CD4-positive, alpha-beta T cell treated with Interleukin-2 at 100 ng/mL for 4 hours (primary cell): ENCODE results near the gene HLA-G.
"Not testable (repeated sequence)": the region's sequence is repeated elsewhere in the genome, so short reads cannot be mapped to it uniquely, and the experiment has no call there.

Experiments
- DNase-seq: peaks from one replicate; pipeline ENCODE4 v3.0.0-alpha.2; 2020; ENCODE audit warnings: low spot score

HLA-G gene

DNA sequence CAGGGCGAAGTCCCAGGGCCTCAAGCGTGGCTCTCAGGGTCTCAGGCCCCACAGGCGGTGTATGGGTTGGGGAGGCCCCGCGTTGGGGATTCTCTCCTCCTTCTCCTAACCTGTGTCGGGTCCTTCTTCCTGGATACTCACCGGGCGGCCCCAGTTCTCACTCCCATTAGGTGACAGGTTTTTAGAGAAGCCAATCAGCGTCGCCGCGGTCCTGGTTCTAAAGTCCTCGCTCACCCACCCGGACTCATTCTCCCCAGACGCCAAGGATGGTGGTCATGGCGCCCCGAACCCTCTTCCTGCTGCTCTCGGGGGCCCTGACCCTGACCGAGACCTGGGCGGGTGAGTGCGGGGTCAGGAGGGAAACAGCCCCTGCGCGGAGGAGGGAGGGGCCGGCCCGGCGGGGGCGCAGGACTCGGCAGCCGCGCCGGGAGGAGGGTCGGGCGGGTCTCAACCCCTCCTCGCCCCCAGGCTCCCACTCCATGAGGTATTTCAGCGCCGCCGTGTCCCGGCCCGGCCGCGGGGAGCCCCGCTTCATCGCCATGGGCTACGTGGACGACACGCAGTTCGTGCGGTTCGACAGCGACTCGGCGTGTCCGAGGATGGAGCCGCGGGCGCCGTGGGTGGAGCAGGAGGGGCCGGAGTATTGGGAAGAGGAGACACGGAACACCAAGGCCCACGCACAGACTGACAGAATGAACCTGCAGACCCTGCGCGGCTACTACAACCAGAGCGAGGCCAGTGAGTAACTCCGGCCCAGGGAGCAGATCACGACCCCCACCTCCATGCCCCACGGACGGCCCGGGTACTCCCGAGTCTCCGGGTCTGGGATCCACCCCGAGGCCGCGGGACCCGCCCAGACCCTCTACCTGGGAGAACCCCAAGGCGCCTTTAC, at the start of gene HLA-G:
TSS of gene HLA-G (plus strand) at position 247 of the 892 bp plus-strand sequence. CDS start at position 267, 20 bp downstream.
- DNase-seq = no peak

DNA sequence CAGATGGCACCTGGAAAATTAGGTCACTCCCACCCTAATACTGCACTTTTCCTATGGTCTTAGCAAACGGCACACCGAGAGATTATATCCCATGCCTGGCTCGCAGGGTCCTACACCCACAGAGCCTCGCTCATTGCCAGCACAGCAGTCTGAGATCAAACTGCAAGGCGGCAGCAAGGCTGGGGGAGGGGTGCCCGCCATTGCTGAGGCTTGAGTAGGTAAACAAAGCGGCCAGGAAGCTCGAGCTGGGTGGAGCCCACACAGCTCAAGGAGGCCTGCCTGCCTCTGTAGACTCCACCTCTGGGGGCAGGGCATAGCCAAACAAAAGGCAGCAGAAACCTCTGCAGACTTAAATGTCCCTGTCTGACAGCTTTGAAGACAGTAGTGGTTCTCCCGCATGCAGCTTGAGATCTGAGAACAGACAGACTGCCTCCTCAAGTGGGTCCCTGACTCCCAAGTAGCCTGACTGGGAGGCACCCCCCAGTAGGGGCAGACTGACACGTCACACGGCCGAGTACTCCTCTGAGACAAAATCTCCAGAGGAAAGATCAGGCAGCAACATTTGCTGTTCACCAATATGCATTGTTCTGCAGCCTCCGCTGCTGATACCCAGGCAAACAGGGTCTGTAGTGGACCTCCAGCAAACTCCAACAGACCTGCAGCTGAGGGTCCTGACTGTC, 47.5 kb upstream of the HLA-G start:
- not testable (repeated sequence) for DNase-seq

DNA sequence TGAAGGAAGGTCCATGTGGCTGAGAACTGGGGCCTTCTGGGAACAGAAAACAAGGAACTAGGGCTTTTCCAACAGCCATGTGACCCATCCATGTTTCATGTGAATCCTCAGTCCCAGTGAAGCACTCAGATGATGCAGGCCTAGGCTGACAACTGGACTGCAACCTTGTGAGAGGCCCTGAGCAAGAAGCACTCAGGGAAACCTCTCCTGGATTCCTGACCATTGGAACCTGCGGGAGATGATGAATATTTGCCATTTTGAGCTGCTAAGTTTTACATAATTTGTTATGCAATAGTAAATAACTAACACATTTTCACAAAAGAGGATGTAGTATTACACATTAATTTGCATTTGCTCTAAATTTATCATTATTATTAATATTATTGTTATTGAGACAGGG, 38.4 kb upstream of the HLA-G start:
- DNase-seq = no peak

DNA sequence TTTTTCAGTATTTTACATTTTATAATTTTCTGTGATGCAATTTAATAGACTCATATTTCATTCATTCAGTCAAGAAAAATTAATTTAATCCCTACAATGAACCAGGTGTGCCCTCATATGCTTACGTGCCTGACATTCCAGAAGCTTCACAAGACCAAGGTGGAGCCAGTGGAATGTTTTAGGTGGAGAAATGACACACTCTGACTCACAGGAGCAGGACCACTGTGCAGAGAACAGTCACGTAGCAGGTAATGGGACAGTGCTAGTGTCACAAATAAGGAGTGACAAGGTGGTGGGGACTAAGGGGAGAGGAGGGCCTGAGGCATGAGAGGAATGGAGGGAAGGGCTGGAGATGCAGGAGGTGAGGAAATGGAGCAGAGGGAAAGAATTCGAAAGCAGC, 37.0 kb upstream of the HLA-G start:
- DNase-seq = no peak

DNA sequence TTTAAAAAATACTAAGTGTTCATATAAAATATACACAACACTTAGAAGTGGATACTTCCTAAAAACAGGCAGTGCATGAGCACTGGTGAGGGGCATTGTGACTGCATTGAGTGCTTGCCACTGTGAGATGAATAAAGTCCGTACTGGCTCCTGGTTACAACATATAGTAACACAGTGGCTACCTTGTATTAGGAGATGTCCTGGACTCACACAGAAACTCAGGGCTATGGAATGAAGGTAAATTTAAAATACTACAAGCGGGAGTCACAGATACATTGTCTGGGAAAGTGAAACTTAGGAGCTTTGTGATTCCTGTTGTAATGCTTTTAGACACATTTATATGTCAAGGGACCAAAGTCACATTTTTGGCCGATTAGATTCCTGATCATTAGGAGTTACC, 36.5 kb upstream of the HLA-G start:
- no peak for DNase-seq

DNA sequence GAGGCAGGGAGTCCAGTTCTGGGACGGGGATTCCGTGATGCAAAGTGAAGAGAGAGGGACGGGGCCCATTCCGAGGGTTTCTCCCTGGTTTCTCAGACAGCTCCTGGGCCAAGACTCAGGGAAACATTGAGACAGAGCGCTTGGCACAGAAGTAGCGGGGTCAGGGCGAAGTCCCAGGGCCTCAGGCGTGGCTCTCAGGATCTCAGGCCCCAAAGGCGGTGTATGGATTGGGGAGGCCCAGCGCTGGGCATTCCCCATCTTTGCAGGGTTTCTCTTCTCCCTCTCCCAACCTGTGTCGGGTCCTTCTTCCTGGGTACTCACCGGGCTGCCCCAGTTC, 35.9 kb upstream of the HLA-G start:
- DNase-seq = no peak

DNA sequence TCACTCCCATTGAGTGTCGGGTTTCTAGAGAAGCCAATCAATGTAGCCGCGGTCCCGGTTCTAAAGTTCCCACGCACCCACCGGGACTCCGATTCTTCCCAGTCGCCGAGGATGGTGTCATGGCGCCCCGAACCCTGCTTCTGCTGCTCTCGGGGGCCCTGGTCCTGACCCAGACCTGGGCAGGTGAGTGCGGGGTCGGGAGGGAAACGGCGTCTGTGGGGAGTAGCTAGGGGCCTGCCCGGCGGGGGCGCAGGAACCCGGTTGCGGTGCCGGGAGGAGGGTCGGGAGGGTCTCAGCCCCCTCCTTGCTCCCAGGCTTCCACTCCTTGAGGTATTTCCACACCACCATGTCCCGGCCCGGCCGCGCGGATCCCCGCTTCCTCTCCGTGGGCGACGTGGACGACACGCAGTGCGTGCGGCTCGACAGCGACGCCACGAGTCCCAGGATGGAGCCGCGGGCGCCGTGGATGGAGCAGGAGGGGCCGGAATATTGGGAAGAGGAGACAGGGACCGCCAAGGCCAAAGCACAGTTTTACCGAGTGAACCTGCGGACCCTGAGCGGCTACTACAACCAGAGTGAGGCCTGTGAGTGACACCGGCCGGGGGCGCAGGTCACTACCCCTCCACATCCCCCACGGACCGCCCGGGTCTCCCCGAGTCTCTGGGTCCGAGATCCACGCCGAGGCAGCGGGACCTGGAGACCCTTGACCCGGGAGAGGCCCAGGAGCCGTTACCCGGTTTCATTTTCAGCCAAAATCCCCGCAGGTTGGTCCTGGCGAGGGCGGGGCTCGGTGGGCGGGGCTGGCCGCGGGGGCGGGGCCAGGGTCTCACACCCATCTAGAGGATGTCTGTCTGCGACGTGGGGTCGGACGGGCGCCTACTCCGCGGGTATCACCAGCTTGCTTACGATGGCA, 35.2 kb upstream of the HLA-G start:
- peak; percentile 80 for DNase-seq

DNA sequence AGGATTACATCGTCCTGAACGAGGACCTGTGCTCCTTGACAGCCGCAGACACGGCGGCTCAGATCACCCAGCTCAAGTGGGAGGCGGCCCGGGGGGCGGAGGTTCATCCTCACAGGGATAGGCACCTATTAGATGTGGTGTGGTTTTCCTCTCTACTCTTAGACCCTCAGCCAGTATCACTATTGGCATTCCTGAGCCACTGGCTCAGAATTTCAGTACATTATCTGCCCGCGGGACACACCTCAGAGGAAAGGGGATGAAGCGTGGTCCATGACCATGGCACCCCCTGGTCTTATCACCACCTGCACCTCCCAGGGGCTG, 34.6 kb upstream of the HLA-G start:
- DNase-seq = no peak

DNA sequence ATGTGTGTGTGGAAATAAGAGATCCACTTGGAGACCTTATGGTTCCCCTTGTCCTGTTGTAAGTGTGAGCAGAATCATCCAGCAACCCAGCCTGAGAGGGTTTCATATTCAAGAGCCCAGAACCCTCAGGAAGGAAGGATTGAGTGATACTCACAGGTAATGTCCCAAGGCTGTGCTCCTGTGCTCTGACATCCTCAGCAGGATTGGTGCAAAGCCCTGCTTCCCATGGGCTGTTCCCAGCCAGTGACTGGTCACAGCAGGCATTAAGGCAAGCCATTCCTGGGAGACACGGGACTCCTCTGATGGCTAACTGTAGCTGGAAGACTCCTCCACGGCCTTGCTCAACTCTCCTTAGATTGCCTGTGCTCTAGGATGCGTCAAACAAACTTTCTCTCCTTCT, 33.8 kb upstream of the HLA-G start:
- DNase-seq = no peak

DNA sequence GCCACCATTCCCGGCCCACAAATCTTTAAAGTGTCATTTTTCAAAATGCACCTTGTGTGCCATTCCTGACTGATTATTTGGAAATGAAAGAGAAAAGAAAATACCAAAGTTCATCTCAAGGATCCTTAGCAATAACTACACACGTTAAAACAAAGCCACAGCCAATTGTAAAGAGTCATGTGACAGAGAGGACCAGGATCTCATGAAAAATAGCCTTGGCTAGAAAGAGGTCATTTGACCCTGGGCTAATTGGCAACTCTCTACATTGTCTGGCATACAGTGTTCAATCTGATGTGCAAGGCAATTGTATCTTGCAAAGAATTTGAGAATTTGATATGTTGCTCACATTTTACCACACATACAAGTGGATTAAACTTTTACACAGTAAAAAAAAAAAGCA, 31.6 kb upstream of the HLA-G start:
- no peak for DNase-seq

DNA sequence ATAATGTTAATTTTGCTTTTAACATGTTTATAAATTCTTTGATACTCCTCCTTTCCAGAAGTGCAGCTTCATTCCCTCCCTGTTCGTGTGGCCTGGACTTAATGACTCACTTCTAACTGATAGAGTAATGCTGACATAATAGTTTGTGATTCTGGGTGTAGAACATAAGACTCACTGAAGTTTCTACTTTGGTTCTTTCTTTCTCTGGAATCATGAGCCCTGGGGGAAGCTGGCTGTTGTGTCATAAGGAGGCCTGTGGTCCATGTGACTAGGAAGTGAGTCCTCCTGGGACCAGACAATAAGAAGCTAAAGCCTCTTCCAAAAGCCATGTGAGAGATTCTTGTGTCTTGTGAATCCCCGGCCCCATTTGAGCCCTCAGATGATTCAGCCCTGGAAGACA, 30.5 kb upstream of the HLA-G start:
- no peak for DNase-seq

DNA sequence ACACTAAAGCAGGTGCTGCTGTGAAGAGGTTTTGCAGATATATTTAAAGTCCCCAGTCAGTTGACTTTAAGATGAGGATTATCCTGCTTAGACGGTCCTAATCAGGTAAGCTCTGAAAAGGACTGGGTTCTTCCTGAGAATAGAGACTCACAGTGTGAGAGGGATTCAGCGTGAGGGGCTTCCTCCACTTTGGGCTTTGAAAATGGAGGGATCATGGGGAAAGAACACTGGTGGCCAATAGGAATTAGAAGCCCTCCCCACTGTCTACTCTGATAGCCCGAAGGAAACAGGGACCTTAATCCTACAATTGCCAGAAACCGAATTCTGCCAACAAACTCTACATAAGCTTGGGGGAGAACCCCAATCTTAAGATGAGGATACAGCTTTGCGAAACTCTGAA, 29.7 kb upstream of the HLA-G start:
- DNase-seq = no peak

DNA sequence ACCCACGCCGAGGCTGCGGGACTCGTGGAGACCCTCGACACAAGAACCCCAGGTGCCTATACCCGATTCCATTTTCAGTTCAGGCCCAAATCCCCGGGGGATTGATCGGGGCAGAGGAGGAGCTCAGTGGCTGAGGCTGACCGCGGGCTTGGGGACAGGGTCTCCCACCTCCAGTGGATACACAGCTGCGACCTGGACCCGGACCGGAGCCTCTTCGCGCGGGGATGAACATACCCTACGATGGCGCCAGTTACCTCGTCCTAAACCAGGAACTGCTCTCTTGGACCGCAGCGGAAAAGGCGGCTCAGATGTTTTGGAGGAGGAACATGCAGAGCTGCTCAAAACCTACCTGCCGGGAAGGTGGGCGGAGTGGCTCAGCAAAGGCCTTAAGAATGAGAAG, 27.4 kb upstream of the HLA-G start:
- DNase-seq = no peak

DNA sequence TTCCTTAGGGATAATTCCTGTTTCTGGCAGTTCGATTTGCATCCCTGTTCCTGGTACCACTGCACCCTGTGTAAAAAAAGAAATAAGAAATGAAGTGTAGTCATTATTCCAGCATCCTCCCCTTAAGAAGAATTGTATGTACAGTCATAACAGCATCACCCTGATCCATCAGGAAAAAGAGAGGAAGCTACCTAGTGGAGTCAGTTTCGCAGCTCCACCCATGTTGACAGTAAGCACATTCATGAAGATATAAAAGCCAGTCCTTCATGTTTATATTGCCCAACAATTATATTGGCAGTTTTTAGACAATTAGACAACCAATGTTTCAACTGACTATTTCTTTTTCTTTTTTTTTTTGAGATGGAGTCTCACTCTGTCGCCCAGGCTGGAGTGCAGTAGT, 21.2 kb upstream of the HLA-G start:
- no peak for DNase-seq

DNA sequence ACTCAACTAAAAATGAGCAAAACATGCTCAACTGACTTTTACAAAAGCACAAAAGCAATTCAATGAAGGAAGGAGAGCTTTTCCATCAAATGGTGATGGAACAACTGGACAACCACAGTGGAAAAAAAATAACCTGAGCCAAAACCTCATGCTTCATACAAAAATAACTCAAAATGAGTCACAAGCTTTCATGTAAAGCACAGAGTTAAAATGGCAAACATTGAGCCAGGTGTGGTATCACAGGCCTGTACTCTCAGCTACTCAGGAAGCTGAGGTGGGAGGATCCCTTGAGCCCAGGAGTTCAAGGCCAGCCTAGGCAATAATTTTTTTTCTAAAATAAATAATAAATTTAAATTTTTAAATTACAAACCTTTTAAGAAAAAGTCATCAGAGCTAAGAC, 18.4 kb upstream of the HLA-G start:
- no peak for DNase-seq

DNA sequence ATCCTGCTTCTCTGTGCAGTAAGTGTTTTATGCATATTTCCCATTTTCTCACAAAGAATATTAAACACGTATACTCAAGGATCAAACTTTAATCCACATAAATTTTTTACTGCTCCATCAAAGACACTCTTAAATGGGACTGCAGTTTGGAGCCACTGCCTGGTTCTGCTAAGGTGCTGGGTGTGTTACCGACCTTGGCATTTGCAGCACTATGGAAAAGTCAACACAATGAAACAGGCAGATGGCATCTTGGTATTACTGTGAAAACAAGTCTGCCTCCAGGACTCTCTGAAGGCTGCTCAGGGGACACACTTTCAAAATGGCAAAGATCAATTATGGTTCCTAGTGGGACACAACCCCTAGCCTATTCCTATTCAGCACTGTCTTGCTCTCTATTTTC, 17.3 kb upstream of the HLA-G start:
- DNase-seq = no peak

DNA sequence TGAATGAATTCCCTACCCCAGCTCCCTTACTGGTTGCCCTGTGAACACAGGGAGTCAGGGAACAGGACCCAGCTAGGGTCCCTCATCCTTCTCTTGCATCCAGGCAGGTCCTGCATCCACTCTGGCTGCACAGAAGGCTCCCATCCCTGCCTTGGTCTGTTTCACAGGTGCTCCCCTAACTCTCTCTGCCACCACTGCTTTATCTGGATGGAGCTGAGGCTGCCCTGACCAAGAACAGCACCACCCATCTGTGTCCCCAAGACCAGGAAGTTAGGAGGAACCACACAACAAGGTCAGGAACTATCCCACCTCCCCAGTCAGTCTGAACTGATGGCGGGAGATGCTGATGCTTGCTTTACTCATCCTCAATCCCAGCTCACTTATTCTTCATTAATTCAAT, 16.2 kb upstream of the HLA-G start:
- DNase-seq = no peak

DNA sequence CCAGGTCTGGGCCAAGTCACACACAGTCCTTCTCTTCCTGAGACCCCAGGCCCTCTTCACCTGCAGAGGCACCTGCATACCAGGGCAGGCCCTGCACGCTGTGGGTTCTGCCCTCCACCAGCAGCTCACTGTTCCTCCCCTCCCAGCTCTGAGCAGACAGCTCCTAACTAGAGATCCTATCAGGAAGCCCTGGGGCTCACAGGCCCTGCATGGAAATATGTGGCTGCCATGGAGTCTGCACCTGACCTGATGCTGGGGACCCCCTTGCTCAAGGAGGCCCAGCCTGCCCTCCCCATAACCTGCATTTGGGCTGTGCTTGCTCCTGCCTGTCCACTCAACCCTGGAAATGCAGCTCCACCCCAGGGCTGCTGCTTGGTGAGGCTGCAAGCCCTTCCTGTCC, 14.6 kb upstream of the HLA-G start:
- no peak for DNase-seq

DNA sequence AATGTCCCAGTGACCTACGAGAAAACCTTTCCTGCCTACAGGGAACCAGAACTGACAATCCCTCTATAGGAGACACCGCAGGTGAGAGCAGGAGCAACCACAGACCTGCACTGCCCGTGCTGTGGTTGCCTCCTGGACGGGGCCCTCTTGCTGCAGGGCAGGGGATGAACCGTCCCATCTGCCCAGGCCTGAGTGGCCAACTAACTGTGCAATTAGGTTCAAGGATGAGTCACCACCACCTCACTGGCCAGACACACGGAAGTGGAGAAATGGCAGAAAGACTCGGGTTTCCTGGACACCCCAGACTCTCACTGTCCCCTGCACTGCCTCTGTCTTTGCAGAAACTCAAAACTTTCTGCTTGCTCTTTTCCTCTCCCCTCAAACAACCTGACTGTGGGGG, 13.8 kb upstream of the HLA-G start:
- no peak for DNase-seq

DNA sequence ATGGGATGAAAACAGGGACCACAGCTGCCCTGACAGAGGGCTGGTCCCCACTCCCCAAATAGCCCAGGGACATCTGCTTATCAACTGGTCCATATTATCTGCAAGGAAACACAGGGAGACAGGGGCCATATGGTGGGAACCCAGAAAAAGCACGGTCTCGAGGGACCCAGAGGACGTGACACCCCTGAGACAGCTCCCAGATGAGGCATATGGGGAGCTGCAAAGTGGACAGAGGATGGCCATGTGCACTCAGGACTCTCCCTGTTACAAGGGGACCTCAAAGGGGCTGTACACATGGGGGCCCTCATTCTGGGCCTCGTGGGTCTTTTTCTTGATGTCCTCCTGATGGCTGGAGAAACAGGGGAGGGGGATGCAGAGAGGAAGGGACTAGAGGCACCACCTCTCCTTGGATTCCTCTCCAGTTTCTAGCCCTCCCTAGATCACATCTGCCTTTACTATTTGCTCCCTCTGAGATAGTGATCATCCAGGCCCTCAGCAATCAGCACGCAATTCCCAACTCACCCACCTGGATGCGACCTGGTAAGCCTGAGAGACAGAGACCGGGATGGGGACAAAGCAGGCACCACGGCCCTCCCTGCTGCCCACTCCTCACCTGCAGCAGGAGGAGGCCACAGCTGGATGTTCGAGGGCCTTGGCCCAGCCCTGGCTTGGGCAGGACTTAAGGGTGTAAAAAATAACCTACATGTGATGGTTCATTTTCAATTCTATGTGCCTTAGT, 13.1 kb upstream of the HLA-G start:
- no peak for DNase-seq

DNA sequence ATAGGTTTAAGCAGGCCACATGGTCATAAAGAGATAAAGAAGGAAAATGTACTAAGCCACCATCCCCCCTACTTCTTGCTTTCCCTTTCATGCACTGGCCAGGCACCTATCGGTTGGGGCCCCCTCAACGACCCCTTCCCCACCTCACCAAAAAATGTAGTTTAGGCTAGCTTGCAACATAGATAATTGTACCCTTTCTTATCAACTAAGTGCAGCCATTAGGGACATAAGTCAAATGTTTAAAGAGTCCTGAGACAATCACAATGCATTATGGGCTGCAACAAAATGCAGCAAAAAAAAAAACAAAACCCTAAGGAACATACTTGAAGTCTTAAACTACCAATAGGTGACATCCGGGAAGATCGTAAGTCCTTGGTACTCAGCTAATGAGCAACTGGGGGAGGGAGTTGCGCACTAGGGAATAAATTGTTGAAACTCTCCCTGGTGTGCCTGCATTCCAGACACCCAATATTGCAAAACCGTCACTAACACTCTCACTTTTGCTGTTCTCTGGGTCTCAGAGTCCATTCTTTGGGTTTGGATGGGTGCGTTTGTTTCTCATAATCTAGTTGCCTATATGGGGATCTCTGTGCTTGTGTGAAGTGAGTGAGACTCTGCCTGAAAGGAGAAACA, 12.4 kb upstream of the HLA-G start:
- DNase-seq = no peak

DNA sequence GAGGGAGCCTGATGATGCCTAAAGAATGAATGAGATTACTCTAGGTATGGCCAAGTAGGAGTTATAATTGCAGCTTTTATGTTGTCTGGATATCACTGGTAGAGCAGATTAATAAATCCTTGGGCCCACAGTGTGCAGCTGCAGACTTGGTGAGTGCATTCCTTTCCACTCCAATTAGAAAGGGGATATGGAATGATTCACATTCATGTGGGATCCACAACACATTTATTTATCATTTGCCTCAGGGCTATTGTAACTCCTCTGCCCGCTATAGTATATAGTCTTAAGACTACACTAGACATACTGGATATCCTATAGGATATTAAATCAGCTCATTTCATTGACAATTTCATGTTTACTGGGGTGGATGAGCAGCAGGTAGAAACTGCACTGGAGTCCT, 11.6 kb upstream of the HLA-G start:
- DNase-seq = no peak
